Smooth muscle cell of the brain vasculature (primary cell): Measurements from ENCODE around the gene PRSS33.

Source experiments
- DNase-seq: peaks from one replicate; pipeline ENCODE4 v3.0.0-alpha.2; 2012; ENCODE audit warnings: low read depth, low spot score

PRSS33 gene

GRCh38 chr16:2787406-2787805, at the start of gene PRSS33:
Gene PRSS33, minus strand, starts transcription at chr16:2787560. Its CDS starts 1,013 bp downstream, at chr16:2786547.
- no peak for DNase-seq

- DNase-seq = no peak
Measured at GRCh38 chr16:2836646-2837508, 49.5 kb upstream of the PRSS33 start.

- DNase-seq = no peak
Measured at GRCh38 chr16:2835638-2836493, 48.5 kb upstream of the PRSS33 start.

GRCh38 chr16:2834968-2835367, 47.6 kb upstream of the PRSS33 start:
- no peak for DNase-seq

- no peak for DNase-seq
Measured at GRCh38 chr16:2833776-2834175, 46.4 kb upstream of the PRSS33 start.

- no peak for DNase-seq
Measured at GRCh38 chr16:2831203-2831602, 43.8 kb upstream of the PRSS33 start.

GRCh38 chr16:2830355-2830695, 43.0 kb upstream of the PRSS33 start:
- DNase-seq = no peak

- DNase-seq = no peak
Measured at GRCh38 chr16:2829501-2830354, 42.4 kb upstream of the PRSS33 start, which contains the start of gene ZG16B. Gene ZG16B, plus strand, starts transcription at chr16:2830303. Its CDS starts 139 bp downstream, at chr16:2830442.

- no peak for DNase-seq
Measured at GRCh38 chr16:2828876-2829430, 41.6 kb upstream of the PRSS33 start.

GRCh38 chr16:2828521-2828840, 41.1 kb upstream of the PRSS33 start:
- no peak for DNase-seq

GRCh38 chr16:2827831-2828520, 40.6 kb upstream of the PRSS33 start:
- DNase-seq = no peak

GRCh38 chr16:2827374-2827791, 40.0 kb upstream of the PRSS33 start:
- DNase-seq = no peak

- no peak for DNase-seq
Measured at GRCh38 chr16:2826591-2827373, 39.4 kb upstream of the PRSS33 start.

- no peak for DNase-seq
Measured at GRCh38 chr16:2825906-2826305, 38.5 kb upstream of the PRSS33 start.

- no peak for DNase-seq
Measured at GRCh38 chr16:2825049-2825742, 37.8 kb upstream of the PRSS33 start.

GRCh38 chr16:2824626-2825025, 37.3 kb upstream of the PRSS33 start:
- no peak for DNase-seq

- DNase-seq = no peak
Measured at GRCh38 chr16:2822496-2822895, 35.1 kb upstream of the PRSS33 start.

- DNase-seq = no peak
Measured at GRCh38 chr16:2822158-2822495, 34.8 kb upstream of the PRSS33 start.

- no peak for DNase-seq
Measured at GRCh38 chr16:2821487-2822157, 34.3 kb upstream of the PRSS33 start.
